GM21717 (cell line): Measurements from ENCODE around the gene BCAS4.
"Not testable (repeated sequence)": the region's sequence is repeated elsewhere in the genome, so short reads cannot be mapped to it uniquely, and the experiment has no call there.

Experiments
- ATAC-seq: cut with Tn5 transposase; IDR thresholded peaks from one replicate; pipeline ENCODE4 v1.9.1; 2021; ENCODE audit warnings: mild to moderate bottlenecking, moderate library complexity; ENCODE audit not compliant: unreplicated experiment

Gene BCAS4

DNA sequence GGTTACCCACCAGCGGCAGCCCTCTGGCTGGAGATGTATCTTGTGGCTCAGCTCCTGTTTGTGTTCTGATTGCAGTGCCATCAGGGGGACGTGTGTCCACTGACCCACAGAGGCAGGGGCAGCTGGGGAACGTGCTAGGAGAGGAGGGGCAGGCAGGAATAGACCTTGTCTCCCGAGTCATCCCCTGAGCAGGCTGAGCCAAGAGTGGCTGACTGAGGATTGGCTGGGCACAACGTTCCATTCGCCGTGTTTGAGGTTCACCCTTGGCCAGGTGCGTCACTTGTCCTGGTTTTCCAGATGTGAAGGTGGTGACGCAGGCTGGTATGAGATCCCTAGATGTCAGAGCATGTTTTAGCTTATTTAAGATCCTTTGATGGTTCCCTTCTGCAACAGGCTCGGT is 78.7 kb downstream of the BCAS4 start:
- ATAC-seq = no peak

- no peak for ATAC-seq
Measured at GRCh38 chr20:50874111-50874757, 79.4 kb downstream of the BCAS4 start.

DNA sequence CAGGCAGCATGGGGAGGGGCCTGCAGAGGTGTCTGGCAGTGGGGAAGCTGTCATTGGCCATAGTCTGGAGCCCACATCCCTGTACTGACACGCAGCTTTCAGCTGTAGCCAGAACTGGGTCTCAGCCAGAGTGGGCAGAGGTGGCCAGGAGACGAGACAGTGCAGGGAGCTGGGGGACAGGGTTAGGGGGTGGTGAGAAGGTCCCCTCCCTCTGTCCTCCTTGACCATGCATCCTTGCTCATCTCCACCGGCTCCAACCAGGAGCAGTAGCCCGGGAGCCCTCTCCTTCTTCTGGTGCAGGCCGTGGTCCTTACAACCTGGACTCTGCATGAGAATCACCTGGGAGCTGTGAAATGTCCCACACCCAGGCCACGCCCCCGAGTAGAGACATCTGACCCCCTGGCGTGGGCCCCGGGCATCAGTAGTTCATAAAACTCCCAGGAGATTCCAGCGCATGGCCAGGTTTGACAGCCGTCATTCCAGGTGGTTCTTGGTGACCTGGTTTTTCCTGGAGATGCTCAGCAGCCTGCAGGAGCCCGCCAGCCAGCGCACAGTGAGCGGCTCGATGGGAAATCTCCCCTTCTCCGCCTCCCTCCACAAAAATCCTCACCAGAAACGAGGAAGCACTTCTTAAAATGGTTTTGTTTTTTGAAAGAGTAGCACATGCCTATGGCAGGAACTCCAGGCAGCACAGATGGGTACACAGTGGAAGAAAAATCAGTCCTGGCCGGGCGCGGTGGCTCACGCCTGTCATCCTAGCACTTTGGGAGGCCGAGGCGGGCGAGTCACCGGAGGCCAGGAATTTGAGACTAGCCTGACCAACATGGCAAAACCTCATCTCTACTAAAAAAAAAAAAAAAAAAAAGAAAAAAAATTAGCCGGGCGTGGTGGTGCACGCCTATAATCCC is 80.2 kb downstream of the BCAS4 start:
- no peak for ATAC-seq

- ATAC-seq = no peak
Measured at GRCh38 chr20:50876063-50876685, 81.3 kb downstream of the BCAS4 start.

- no peak for ATAC-seq
Measured at GRCh38 chr20:50876816-50877215, 82.0 kb downstream of the BCAS4 start.

- ATAC-seq = no peak
Measured at GRCh38 chr20:50877232-50877743, 82.4 kb downstream of the BCAS4 start.

- no peak for ATAC-seq
Measured at GRCh38 chr20:50879649-50880550, 85.0 kb downstream of the BCAS4 start.

GRCh38 chr20:50881759-50882424 is 87.0 kb downstream of the BCAS4 start:
- not testable (repeated sequence) for ATAC-seq

DNA sequence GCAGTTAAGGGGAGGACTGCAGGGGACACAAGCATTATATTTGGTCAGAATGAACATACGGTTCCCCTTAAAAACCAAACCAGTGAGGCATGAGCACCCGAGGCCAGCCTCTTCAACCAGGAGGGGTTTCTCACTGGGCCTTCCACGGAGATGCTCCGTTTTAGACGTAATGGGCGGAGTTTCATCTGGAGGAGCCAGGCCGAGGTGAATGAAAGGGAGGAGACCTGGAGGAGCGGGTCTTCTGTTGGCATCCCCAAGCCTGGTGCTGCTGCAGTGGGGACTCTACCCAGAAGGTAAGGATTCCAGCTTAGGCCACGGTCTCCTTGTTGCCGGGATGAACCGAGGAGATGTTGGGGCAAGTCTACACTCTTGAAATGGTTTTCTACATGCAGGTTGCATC is 89.0 kb downstream of the BCAS4 start:
- no peak for ATAC-seq

DNA sequence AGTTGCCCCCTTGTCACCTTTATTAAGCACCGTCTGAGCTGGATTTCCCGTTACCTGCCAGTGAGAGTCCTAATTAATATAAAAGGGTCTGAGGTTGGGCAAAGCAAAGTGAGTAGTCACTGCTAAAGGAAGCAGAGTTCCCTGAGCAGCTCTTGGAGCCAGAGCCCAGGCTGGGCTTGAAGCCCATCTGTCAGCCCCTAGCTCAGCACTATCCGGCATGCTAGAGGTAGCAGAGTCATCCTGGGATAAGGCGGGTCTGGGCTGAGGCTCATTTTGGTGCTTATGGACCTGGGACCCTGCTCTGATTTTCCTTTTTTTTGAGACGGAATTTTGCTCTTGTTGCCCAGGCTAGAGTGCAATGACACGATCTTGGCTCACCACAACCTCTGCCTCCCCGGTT is 90.2 kb downstream of the BCAS4 start:
- no peak for ATAC-seq

GRCh38 chr20:50885781-50886180 is 90.9 kb downstream of the BCAS4 start:
- ATAC-seq = no peak

DNA sequence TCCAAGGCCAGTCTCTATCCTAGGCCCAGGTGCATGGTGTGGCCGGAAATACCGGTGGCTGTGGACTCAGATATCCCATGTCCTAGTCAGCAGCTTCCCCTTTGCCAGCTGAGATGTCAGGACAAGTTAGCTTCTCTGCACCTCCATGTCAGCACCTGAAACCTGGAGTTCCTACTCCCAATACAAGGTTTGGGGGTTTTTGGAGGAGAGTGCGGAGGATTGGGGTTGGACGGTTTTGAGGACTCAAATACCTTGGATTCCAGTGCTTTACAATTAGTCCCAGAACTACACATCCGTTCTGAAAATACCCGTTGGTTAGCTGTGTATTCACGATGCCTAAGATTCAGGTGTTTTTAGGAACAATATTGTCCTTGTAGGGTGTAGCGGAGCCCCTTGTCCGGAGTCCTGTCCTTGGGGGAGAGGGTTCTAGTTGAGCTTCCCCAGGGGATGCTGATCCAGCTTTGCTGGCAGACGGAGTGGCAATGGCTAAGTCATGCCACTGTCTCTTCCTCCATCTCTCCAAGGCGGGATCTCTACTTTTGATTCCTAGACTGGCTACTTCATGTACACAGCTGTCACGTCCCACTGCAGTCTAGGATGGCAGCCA is 91.4 kb downstream of the BCAS4 start:
- no peak for ATAC-seq

DNA sequence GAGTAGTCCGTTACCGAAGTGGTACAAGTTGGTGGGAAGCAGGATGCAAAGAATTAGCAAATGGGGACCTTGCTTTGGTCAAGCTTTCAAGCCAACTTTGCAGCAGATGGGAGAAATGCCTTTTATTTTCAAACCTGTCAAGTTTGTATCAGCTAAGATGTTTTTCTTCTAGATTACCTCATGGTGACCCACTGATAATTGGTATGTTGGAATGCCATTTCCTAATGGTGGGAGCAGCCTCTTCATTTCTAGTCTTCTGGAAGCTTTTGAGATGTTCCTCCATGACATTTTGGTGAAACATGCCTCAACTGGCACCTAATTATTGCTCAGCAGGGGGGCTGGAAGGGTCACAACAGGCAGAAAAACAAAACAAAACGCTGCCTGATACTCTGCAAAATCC is 92.7 kb downstream of the BCAS4 start:
- ATAC-seq = no peak

DNA sequence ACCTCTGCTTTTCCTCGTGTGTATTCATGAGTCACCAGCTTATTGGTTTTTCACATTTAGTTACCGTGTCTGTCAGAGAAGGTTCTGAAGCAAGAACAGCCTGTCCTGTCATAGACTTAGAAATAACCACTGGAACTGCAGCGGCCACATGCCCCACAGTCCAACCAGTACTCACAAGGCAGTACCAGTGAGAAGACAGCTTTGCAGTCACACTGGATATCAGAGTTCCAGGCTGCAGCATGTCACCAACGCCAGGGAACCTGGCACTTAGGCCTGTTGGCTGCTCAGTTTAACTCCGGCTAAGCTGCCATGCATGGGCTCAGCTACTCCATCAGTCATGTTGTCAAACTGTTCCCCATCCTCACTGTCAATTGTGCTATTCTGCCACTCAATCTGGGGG is 96.3 kb downstream of the BCAS4 start:
- no peak for ATAC-seq

DNA sequence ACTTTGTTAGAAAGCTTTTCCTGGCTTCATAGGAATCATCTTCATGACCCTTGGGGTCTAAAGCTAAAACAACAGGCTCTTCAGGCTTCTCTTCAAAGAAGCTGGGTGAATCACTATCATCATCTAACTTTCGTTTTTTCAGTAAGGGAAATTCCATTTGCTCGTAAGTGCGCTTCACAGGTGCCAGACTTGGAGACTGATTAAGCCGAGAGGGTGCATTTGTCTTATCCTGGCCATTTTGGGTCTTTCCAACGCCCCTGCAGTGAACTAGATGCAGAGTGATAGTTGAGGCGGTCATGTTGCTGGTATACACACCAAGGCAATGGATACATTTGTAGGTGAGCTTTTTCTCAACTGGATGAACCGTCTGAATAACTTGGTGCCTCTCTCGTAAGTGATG is 97.5 kb downstream of the BCAS4 start:
- no peak for ATAC-seq

DNA sequence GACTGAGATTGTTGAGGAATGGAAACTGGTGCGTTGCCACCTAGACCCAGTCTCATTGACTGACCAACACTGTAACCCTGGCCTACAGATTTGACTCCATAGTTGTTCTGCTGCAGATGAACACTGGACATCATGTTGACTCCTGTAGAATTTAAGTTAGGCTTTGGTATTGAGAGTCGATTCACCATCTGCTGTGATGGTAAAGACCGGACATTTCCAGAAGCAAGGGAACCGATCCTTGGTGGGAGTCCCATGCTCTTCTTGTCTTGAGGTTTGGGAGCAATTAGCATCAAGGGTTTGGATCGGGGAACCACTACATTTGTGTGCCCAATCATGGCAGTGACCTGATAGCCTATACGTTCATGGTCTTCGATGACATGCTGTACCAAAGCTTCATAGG is 98.8 kb downstream of the BCAS4 start:
- no peak for ATAC-seq

DNA sequence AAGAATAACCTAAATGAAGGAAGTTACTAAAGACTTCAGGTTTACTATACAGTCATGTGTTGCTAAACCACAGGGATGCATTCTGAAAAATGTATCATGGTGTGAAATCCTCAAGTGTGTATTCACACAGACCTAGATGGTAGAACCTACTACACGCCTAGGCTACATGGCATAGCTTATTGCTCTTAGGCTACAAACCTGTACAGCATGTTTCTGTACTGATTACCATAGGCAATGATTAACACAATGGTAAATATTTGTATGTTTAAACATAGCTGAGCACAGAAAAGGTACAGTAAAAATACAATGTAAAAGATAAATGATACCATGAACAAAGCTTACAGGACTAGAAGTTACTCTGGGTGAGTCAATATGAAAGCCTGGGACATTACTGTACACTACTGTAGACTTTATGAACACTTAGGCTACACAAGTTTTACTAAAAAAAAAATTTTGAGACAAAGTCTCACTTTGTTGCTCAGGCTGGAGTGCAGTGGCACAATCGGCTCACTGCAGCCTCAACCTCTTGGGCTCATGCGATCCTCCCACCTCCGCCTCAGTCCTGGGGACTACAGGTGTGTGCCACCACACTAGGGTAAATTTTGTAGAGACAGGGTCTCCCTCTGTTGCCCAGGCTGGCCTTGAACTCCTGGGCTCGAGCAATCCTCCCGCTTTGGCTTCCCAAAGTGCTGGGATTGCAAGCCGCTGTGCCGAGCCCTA is 100.4 kb downstream of the BCAS4 start:
- no peak for ATAC-seq

- ATAC-seq = no peak
Measured at GRCh38 chr20:50898475-50898874, 103.6 kb downstream of the BCAS4 start.

DNA sequence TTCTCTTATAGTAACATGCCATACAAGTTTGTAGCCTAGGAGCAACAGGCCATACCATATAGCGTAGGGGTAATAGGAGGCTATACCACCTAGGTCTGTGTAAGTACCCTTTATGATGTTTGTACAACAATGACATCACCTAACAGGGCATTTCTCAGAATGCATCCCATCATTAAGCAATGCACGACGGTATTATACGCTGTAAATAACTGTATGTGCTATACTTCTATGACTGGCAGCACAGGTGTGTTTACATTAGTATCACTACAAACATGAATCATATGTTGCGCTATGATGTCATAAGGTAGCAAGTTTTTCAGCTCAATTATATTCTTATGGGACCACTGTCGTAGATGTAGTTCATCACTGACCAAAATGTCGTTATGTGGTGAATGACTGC is 105.4 kb downstream of the BCAS4 start:
- no peak for ATAC-seq
